GM18505 (cell line): ENCODE data around the gene ZNF672.
"Not testable (repeated sequence)": the region's sequence is repeated elsewhere in the genome, so short reads cannot be mapped to it uniquely, and the experiment has no call there.

Source experiments
- ATAC-seq: cut with Tn5 transposase; IDR thresholded peaks from one replicate; pipeline ENCODE4 v1.9.1; 2021; ENCODE audit not compliant: unreplicated experiment
- POLR2A ChIP-seq: IDR thresholded peaks from 4 replicates; pipeline ENCODE4 v1.6.1; 2011; ENCODE audit warnings: borderline replicate concordance; ENCODE audit not compliant: insufficient read depth, insufficient read length; ENCODE audit errors: extremely low read depth

The ZNF672 gene

GRCh38 chr1:248885646-248886045 is 47.6 kb downstream of the ZNF672 start:
- ATAC-seq = no peak
- TF ChIP-seq POLR2A = no peak

- ATAC-seq = no peak
- TF ChIP-seq POLR2A = no peak
Measured at GRCh38 chr1:248886237-248886895, 48.3 kb downstream of the ZNF672 start.

- not testable (repeated sequence) for ATAC-seq
Measured at GRCh38 chr1:248889914-248890243, 51.9 kb downstream of the ZNF672 start.

- TF ChIP-seq POLR2A = no peak
- ATAC-seq = no peak
Measured at GRCh38 chr1:248890549-248891498, 52.8 kb downstream of the ZNF672 start.

- ATAC-seq = no peak
Measured at GRCh38 chr1:248891758-248892157, 53.7 kb downstream of the ZNF672 start.

GRCh38 chr1:248892590-248892989 is 54.6 kb downstream of the ZNF672 start:
- TF ChIP-seq POLR2A = no peak
- no peak for ATAC-seq

More at GRCh38 chr1:248891758-248892157, 53.7 kb downstream of the ZNF672 start:
- TF ChIP-seq POLR2A = no peak

GRCh38 chr1:248894837-248895236 is 56.8 kb downstream of the ZNF672 start:
- no peak for TF ChIP-seq POLR2A
- ATAC-seq = no peak

- no peak for ATAC-seq
- no peak for TF ChIP-seq POLR2A
Measured at GRCh38 chr1:248897412-248898337, 59.7 kb downstream of the ZNF672 start.
